ENCODE data around the gene PSMC1. TPM values are rescaled to one million over a fixed set of nuclear protein-coding genes. Genes with fewer than 3 reads are reported as not detected.

The PSMC1 gene
- total and polyA plus RNA-seq, 2 of the 4 experiments (the other 2 are of a cell fraction), result 181 to 194 TPM

- Histone ChIP-seq H3K36me3 (ENCODE audit: control insufficient read depth, insufficient read depth, low read length) (peaks cover 60% of the 10 kb centered on the region), H3K18ac (ENCODE audit: low read depth, low read length) (no peak overlapping the region), H3K27me3 (ENCODE audit: control insufficient read depth, insufficient read depth, low read length) (no peaks in the 10 kb centered on the region), H3K4me1 (ENCODE audit: control insufficient read depth, insufficient read depth, low read length) (no peaks in the 10 kb centered on the region), H3K27ac (ENCODE audit: insufficient read depth, low read length) (no peak overlapping the region), H4K20me1 (ENCODE audit: insufficient read depth, low read length) (no peaks in the 10 kb centered on the region), H2AK5ac (ENCODE audit: low read depth, low read length) (no peak overlapping the region), H2BK5ac (ENCODE audit: low read depth, low read length, poor library complexity, severe bottlenecking) (no peak overlapping the region), H4K91ac (ENCODE audit: insufficient read depth, low read depth, low read length) (no peak overlapping the region), H3K79me1 (ENCODE audit: low read depth in 1 of 2, low read length in 2 of 2) (peaks cover 9 to 13% of the 10 kb centered on the region in 2 experiments; a peak in 2 of 4 replicates), H3K4me2 (ENCODE audit: low read depth, low read length) (no peak overlapping the region), H4K5ac (ENCODE audit: low read depth, low read length) (no peak overlapping the region), H3K4me3 (ENCODE audit: insufficient read depth, low read depth, low read length) (no peak overlapping the region), H3K56ac (ENCODE audit: extremely low read depth, insufficient read depth, low read length) (no peak overlapping the region), H2AK9ac (replicated peaks; ENCODE audit: low read depth, low read length, poor library complexity) (no peak overlapping the region), H3K14ac (replicated peaks; ENCODE audit: low read depth, low read length) (no peak overlapping the region), H3K4ac (ENCODE audit: low read depth, low read length) (no peak overlapping the region), H3K23ac (ENCODE audit: low read depth, low read length) (no peak overlapping the region), H4K8ac (ENCODE audit: low read depth in 2 of 2, low read length in 2 of 2) (no peak overlapping the region), H3K9me1 (ENCODE audit: insufficient read depth, low read length) (no peaks in the 10 kb centered on the region; the same call in 1 of the 2 replicates), H2AFZ (replicated peaks; ENCODE audit: low read length, poor library complexity) (no peak overlapping the region), H3K9ac (ENCODE audit: low read depth, low read length) (no peak overlapping the region), H3K9me3 (ENCODE audit: control insufficient read depth, insufficient read depth, low read length) (no peaks in the 10 kb centered on the region), H2BK15ac (ENCODE audit: low read depth, low read length) (no peak overlapping the region), H2BK120ac (ENCODE audit: low read depth, low read length) (no peak overlapping the region), H2BK20ac (ENCODE audit: low read depth, low read length) (no peak overlapping the region)
- ChIA-PET POLR2A (ENCODE audit: unreplicated experiment) (no interaction called here), CTCF (no interaction called here)
- dilution Hi-C loops (cut with HindIII; ENCODE audit: low sequenced_read_pairs, unreplicated experiment) (no loop called here), in situ Hi-C loops (cut with MboI; ENCODE audit: low sequenced_read_pairs) (no loop called here), intact Hi-C loops (cut with micrococcal nuclease) (no loop called here)
- TF ChIP-seq ELK1 (IDR thresholded peaks at IDR 0.05; ENCODE audit: borderline replicate concordance, low read depth, low read length) (no peak), USF2 (IDR thresholded peaks at IDR 0.05; ENCODE audit: low read depth, low read length) (no peak), CHD1 (IDR thresholded peaks at IDR 0.05; ENCODE audit: low read depth, low read length) (no peak), RFX5 (IDR thresholded peaks at IDR 0.05; ENCODE audit: low read depth, low read length) (no peak), RCOR1 (IDR thresholded peaks at IDR 0.05; ENCODE audit: insufficient replicate concordance, low read length) (no peak), POLR2A (IDR thresholded peaks at IDR 0.05; ENCODE audit: low read depth, low read length) (no peak), MAFK (IDR thresholded peaks at IDR 0.05; ENCODE audit: low read depth, low read length) (no peak)
- no TSS peak for BruUV-seq (replicated peaks)
- WGBS, 2 experiments (ENCODE audit: extremely low coverage in 2 of 2, insufficient read length in 1 of 2), result no CpG with 5 or more reads among the region's 4 CpGs
- no peak for DNase-seq
- ATAC-seq (ENCODE audit: low read depth), result no peak
Observed at GRCh38 chr14:90268420-90268819, 12.1 kb downstream of the PSMC1 start.

Measured in IMR-90 (cell line).